ENCODE results near the gene C9orf85. TPM values are rescaled to one million over a fixed set of nuclear protein-coding genes. Genes with fewer than 3 reads are reported as not detected.

C9orf85 gene
- total and polyA plus RNA-seq, 7 donors: 8.8 to 40.0 (median 13.3) TPM

GRCh38 chr9:71876829-71877228 is 34.6 kb upstream of the C9orf85 start:
- no peak for DNase-seq
- Histone ChIP-seq H3K36me3 (peaks cover 0 to 6% (median 0%) of the 10 kb centered on the region in 4 donors), H3K4me3 (no peak overlapping the region), H3K27ac (no peak overlapping the region), H3K27me3 (no peaks in the 10 kb centered on the region), H3K4me1 (peaks cover 0 to 3% (median 0%) of the 10 kb centered on the region in 4 donors), H3K9me3 (peaks cover 0 to 10% (median 6%) of the 10 kb centered on the region in 4 donors)
- intact Hi-C loops (cut with DNase I): no loop called here
- TF ChIP-seq POLR2AphosphoS5 (IDR thresholded peaks at IDR 0.05) (no peak), EP300 (IDR thresholded peaks at IDR 0.05) (no peak), POLR2A (IDR thresholded peaks at IDR 0.05) (no peak)
- TF ChIP-seq, protein P1, sequence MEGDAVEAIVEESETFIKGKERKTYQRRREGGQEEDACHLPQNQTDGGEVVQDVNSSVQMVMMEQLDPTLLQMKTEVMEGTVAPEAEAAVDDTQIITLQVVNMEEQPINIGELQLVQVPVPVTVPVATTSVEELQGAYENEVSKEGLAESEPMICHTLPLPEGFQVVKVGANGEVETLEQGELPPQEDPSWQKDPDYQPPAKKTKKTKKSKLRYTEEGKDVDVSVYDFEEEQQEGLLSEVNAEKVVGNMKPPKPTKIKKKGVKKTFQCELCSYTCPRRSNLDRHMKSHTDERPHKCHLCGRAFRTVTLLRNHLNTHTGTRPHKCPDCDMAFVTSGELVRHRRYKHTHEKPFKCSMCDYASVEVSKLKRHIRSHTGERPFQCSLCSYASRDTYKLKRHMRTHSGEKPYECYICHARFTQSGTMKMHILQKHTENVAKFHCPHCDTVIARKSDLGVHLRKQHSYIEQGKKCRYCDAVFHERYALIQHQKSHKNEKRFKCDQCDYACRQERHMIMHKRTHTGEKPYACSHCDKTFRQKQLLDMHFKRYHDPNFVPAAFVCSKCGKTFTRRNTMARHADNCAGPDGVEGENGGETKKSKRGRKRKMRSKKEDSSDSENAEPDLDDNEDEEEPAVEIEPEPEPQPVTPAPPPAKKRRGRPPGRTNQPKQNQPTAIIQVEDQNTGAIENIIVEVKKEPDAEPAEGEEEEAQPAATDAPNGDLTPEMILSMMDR (IDR thresholded peaks at IDR 0.05): no peak

DNA sequence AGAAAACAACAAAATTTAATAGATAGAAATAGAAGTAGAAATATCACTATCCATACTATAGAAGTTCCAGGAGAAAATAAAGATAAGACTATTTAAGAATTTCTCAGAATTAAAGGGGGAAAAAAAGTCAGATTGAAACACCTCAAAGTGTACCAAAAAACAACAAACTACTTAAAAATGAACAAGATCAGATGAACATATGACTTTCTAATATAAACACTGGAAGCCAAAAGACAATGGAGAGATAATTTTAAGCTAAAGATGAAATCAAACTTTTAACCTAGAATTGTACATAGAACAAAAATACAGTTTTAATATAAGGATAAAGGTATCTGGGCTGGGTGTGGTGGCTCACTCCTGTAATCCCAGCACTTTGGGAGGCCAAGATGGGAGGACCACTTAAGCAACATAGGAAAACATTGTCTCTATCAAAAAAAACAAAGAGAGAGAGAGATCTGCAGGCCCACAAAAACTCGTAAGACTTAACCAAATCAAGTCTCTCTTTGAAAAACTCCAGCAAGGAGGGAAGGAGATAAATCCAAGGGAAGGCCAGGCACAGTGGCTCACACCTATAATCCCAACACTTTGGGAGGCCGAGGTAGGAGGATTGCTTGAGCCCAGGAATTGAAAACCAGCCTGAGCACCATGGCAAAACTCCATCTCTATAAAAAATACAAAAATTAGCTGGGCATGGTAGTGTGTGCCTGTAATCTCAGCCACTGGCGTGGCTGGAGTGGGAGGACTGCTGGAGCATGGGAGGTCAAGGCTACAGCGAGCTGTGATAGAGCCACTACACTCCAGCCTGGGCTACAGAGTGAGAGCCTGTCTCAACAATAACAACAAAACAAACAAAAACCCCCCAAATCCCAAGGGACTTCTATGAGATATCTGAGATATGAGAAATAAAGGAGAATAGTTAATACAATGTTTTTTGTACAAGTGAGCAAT is 32.8 kb upstream of the C9orf85 start:
- no peak for DNase-seq
- Histone ChIP-seq H3K4me1 (peaks cover 0 to 3% (median 0%) of the 10 kb centered on the region in 4 donors), H3K36me3 (peaks cover 0 to 6% (median 0%) of the 10 kb centered on the region in 4 donors), H3K27me3 (no peaks in the 10 kb centered on the region), H3K4me3 (no peak overlapping the region), H3K9me3 (peaks cover 0 to 12% (median 6%) of the 10 kb centered on the region in 4 donors), H3K27ac (no peak overlapping the region)
- TF ChIP-seq EP300 (IDR thresholded peaks at IDR 0.05) (no peak), POLR2AphosphoS5 (IDR thresholded peaks at IDR 0.05) (no peak), POLR2A (IDR thresholded peaks at IDR 0.05) (no peak)
- TF ChIP-seq, protein P1 (IDR thresholded peaks at IDR 0.05): no peak
- 97 to 99% methylated on average over 4 of the region's 4 CpGs for WGBS, 2 donors
- intact Hi-C loops (cut with DNase I): no loop called here

DNA sequence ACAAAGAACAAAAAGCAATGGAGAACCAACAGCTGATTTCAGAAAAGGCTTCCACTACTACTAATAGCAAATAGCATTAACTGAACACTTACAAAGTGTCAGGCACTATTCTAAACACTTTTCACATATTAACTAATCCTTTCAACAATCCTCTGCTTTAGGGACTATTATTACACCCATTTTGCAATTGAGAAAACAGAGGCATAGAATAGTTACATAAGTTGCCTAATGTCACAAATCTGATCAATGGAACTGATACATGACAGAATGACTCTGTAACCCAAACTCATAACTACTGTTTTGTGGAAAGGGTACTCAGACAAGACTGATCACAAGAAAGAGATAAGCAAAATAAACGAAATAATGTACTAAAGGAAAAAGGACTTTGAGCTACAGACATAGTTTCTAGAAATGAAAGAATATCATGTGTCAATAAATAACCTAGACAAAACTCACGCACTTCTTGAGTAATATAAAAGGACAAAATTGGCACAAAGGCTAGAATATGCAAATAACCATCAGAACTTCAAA is 31.7 kb upstream of the C9orf85 start:
- Histone ChIP-seq H3K27ac (no peak overlapping the region), H3K9me3 (peaks cover 3 to 19% (median 6%) of the 10 kb centered on the region in 4 donors), H3K36me3 (peaks cover 0 to under 1% (median 0%) of the 10 kb centered on the region in 4 donors), H3K4me1 (peaks cover 0 to 3% (median 0%) of the 10 kb centered on the region in 4 donors), H3K4me3 (no peak overlapping the region), H3K27me3 (no peaks in the 10 kb centered on the region)
- 59 to 84% methylated on average over 2 of the region's 2 CpGs for WGBS, 2 donors
- TF ChIP-seq, protein P1 (IDR thresholded peaks at IDR 0.05): no peak
- TF ChIP-seq EP300 (IDR thresholded peaks at IDR 0.05) (no peak), POLR2A (IDR thresholded peaks at IDR 0.05) (no peak), POLR2AphosphoS5 (IDR thresholded peaks at IDR 0.05) (no peak)
- no peak for DNase-seq
- intact Hi-C loops (cut with DNase I): no loop called here

- DNase-seq: no peak
- intact Hi-C loops (cut with DNase I): no loop called here
- TF ChIP-seq EP300 (IDR thresholded peaks at IDR 0.05) (no peak), POLR2AphosphoS5 (IDR thresholded peaks at IDR 0.05) (no peak), POLR2A (IDR thresholded peaks at IDR 0.05) (no peak)
- TF ChIP-seq, protein P1 (IDR thresholded peaks at IDR 0.05): no peak
- H3K9me3 ChIP-seq: peaks cover 0 to 9% (median 2%) of the 10 kb centered on the region in 4 donors
- no peak overlapping the region for H3K27ac ChIP-seq
- no peak overlapping the region for H3K4me3 ChIP-seq
- no peaks in the 10 kb centered on the region for H3K36me3 ChIP-seq
- H3K27me3 ChIP-seq: no peaks in the 10 kb centered on the region
- H3K4me1 ChIP-seq: peaks cover 0 to 4% (median 3%) of the 10 kb centered on the region in 4 donors
These were observed 27.4 kb upstream of the C9orf85 start for GRCh38 chr9:71884005-71884404.
